Left lung (tissue), 10 donors: ENCODE measurements around the gene LTBP1. TPM values are rescaled to one million over a fixed set of nuclear protein-coding genes. Genes with fewer than 3 reads are reported as not detected.

ENCODE experiments used
- ATAC-seq: fragments of 200-7000 bp; cut with Tn5 transposase; one replicate; pipeline ENCODE4 v1.9.1; 2020; ENCODE audit warnings: moderate library complexity
- DNase-seq, 4 donors: peaks; one replicate each; pipeline ENCODE4 v3.0.0-alpha.2; 2013 to 2020
- H3K27ac ChIP-seq, 2 donors: fragments of 200-600 bp; sonication (generic) in 1 of 2; one replicate each; pipeline versions ENCODE4 v1.5.0 to v1.8.0; 2020 to 2021
- H3K27me3 ChIP-seq, 2 donors: fragments of 200-600 bp; sonication (generic) in 1 of 2; one replicate each; pipeline versions ENCODE4 v1.5.0 to v1.8.0; 2020 to 2021
- H3K36me3 ChIP-seq, 2 donors: fragments of 200-600 bp; sonication (generic) in 1 of 2; one replicate each; pipeline versions ENCODE4 v1.5.0 to v1.8.0; 2020 to 2021
- H3K4me1 ChIP-seq, 2 donors: fragments of 200-600 bp; one replicate each; pipeline ENCODE4 v1.8.0; 2021
- H3K4me3 ChIP-seq, 2 donors: fragments of 200-600 bp; sonication (generic) in 1 of 2; one replicate each; pipeline versions ENCODE4 v1.5.0 to v1.8.0; 2020 to 2021; ENCODE audit warnings: mild to moderate bottlenecking in 1 of 2
- H3K9me3 ChIP-seq, 2 donors: fragments of 200-600 bp; sonication (generic) in 1 of 2; one replicate each; pipeline versions ENCODE4 v1.5.0 to v1.8.0; 2020 to 2021
- intact Hi-C, 2 donors: fragments of 100-400 bp; cut with DNase I; formaldehyde crosslinking; loops; one replicate each; pipeline versions ENCODE4 v1.11.2 to v1.14.2; 2022
- polyA plus RNA-seq, 6 donors: library from polyadenylated mRNA; unstranded; fragments of 120-200 nt; gene quantifications; one replicate each; pipeline ENCODE4 v1.2.1, GENCODE V29; 2013; ENCODE audit not compliant: insufficient read length in 6 of 6
- total RNA-seq, 2 donors: library from RNA; stranded (reverse); fragmentation: NEBNext Ultra II Directional; extraction: Animal tissue kit (Norgen Biotek cat#: 25700); gene quantifications; one replicate each; pipeline ENCODE4 v1.2.1, GENCODE V29; 2021
- TF ChIP-seq, protein P1 (sequence below), 2 donors: fragments of 200-600 bp; sonication (generic) in 1 of 2; IDR thresholded peaks; one replicate each; pipeline versions ENCODE4 v1.5.0 to v1.8.0; 2021; ENCODE audit warnings: antibody characterized with exemption in 2 of 2
- donor health status: DM: no; HTN: yes; CAD: no.
- donor health status: DM: no; HTN: no; CAD: no.

The LTBP1 gene
- total and polyA plus RNA-seq, 8 donors = 35.4 to 81.2 (median 50.9) TPM

DNA sequence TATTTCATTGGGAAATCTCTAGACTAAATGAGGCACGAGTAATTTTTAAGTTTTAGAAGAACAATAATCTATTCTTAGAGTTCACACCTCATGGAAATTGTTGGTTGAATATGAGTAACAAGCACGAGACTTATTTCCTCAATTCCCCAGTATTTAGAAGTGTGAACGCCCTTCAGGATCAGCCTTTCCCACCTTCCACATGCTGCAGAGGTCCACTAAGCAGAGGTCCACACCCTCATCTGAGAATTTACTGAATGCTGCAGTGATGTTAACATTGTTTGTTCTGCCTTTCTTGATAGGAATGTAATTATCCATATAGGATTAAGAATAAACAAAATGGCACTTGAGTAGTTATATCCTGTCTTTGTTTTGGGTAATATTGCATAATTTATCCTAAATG is 41.8 kb downstream of the LTBP1 start:
- Histone ChIP-seq H3K27ac (no peak overlapping the region), H3K27me3 (no peaks in the 10 kb centered on the region), H3K36me3 (no peaks in the 10 kb centered on the region), H3K4me1 (no peaks in the 10 kb centered on the region), H3K4me3 (no peak overlapping the region), H3K9me3 (no peaks in the 10 kb centered on the region)
- DNase-seq = no peak
- ATAC-seq = no peak
- intact Hi-C loops = no loop called here
- TF ChIP-seq, protein P1, sequence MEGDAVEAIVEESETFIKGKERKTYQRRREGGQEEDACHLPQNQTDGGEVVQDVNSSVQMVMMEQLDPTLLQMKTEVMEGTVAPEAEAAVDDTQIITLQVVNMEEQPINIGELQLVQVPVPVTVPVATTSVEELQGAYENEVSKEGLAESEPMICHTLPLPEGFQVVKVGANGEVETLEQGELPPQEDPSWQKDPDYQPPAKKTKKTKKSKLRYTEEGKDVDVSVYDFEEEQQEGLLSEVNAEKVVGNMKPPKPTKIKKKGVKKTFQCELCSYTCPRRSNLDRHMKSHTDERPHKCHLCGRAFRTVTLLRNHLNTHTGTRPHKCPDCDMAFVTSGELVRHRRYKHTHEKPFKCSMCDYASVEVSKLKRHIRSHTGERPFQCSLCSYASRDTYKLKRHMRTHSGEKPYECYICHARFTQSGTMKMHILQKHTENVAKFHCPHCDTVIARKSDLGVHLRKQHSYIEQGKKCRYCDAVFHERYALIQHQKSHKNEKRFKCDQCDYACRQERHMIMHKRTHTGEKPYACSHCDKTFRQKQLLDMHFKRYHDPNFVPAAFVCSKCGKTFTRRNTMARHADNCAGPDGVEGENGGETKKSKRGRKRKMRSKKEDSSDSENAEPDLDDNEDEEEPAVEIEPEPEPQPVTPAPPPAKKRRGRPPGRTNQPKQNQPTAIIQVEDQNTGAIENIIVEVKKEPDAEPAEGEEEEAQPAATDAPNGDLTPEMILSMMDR (IDR thresholded peaks at IDR 0.05) = no peak

DNA sequence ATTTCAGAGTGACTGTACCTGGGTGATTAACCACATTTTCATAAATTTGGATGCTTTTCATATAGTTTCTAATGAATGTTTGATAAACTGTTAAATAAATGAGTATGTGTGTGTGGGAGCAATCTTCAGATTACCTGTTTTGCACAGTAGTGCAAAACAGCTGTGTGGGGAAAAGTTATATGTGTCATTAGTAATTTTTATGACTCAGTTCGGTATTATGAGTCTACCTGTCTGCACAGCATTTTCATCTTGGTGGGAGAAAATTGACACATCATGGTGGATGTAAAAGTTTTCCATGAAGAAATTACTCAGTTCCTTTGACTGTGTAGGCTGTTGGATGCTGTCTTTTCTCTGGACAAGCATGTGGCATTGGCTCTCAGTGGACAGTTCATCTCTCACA is 43.8 kb downstream of the LTBP1 start:
- Histone ChIP-seq H3K36me3 (no peaks in the 10 kb centered on the region), H3K27ac (no peak overlapping the region), H3K27me3 (no peaks in the 10 kb centered on the region), H3K9me3 (peaks cover 0 to under 1% of the 10 kb centered on the region in 2 donors), H3K4me1 (no peaks in the 10 kb centered on the region), H3K4me3 (no peak overlapping the region)
- TF ChIP-seq, protein P1 (IDR thresholded peaks at IDR 0.05) = no peak
- intact Hi-C loops = no loop called here
- DNase-seq = no peak
- ATAC-seq = no peak

DNA sequence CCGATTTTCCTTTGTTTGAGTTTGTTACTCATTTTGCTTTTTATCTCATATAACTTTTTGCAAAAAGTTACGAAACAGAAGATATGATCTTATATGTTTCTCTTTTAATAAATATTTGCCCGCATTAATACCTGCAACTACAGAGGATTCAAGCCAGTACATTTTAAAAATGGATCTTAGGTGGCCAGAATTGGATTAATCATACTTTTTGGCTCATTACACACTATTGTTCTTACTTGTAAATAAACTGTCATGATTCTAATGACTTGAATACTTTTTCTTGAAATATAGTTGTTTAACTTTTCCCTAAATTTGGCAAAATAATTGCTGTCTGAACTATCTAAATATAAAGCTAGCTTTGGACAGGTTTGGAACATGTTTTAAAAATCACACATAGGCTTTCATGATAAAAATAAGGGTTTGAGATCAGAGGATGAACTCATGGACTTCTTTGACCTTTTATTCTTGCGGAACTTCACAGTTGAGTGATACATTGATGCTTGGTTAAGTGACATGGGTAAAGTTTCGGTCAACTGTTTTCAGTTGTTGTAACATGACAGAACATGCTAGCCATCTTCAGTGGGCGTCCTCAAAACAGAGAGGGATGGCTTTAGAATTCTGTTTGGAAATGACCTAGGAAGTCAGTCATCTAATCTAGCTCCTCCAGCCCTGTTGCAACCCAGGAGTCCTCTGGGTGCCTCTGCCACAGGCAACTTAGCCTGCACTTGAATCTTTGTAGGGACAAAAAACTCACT is 44.5 kb downstream of the LTBP1 start:
- intact Hi-C loops = no loop called here
- no peaks in the 10 kb centered on the region for H3K27me3 ChIP-seq
- TF ChIP-seq, protein P1 (IDR thresholded peaks at IDR 0.05) = no peak
- peaks cover 0 to 7% of the 10 kb centered on the region in 2 donors for H3K9me3 ChIP-seq
- no peaks in the 10 kb centered on the region for H3K4me1 ChIP-seq
- ATAC-seq (no peak), DNase-seq (no peak)
- no peaks in the 10 kb centered on the region for H3K36me3 ChIP-seq
- H3K27ac ChIP-seq = no peak overlapping the region
- no peak overlapping the region for H3K4me3 ChIP-seq

DNA sequence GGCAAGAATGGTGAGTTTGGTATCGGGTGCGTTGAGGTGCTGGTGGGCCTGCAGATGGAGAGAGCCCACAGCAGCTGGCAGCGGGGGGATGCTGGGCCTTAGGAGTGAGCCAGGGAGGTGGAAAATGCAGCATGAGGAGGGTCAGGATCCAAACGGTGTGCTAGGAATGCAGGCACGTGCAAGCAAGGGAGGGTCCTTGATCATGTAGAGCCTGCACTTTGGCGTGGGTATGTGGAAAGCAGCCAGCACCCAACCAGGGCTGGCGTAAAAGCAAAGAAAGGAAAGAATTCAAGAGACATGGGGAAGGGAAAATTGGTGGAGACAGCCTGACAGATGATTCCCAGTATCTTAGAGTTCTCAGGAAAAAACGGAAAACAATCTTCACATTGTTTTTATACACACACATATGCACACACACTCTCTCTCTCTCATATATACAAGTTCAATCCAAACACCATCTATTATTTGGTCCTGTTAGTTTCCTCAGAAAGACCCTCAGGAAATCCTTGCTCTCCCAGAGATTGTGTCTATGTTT is 46.3 kb downstream of the LTBP1 start:
- Histone ChIP-seq H3K27ac (no peak overlapping the region), H3K4me1 (no peaks in the 10 kb centered on the region), H3K27me3 (no peaks in the 10 kb centered on the region), H3K36me3 (no peaks in the 10 kb centered on the region), H3K9me3 (peaks cover 0 to 8% of the 10 kb centered on the region in 2 donors), H3K4me3 (no peak overlapping the region)
- peak in 1 of 4 donors; percentile 21 for DNase-seq
- TF ChIP-seq, protein P1 (IDR thresholded peaks at IDR 0.05) = no peak
- ATAC-seq = no peak
- intact Hi-C loops = no loop called here

DNA sequence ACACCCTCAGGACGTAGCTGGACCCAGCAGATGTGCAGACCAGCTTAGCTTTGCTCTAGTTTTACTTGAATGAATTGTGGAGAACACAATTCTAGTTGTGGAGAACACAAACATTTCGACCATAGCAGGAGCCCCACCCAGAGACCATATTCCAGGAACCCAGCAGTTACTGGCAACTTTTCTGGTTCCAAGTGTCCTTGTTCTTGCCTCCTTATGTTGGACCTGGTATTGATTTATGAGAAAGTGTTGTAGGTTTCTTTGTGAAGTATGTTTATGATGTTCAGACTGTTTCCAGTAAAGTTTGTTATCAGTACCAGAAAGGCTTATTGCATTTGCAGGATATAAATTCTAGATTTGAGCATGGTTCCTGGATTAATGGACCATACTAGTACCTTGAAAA is 51.0 kb downstream of the LTBP1 start:
- TF ChIP-seq, protein P1 (IDR thresholded peaks at IDR 0.05) = no peak
- H3K9me3 ChIP-seq = peaks cover 0 to 8% of the 10 kb centered on the region in 2 donors
- DNase-seq (no peak), ATAC-seq (no peak)
- H3K36me3 ChIP-seq = no peaks in the 10 kb centered on the region
- no peaks in the 10 kb centered on the region for H3K4me1 ChIP-seq
- intact Hi-C loops = no loop called here
- H3K27me3 ChIP-seq = no peaks in the 10 kb centered on the region
- no peak overlapping the region for H3K27ac ChIP-seq
- no peak overlapping the region for H3K4me3 ChIP-seq
